ENCODE data around the gene PRPF8. TPM values are rescaled to one million over a fixed set of nuclear protein-coding genes. Genes with fewer than 3 reads are reported as not detected.
A peak's percentile ranks its signal among the peaks of the same experiment; 100 is the strongest.

The PRPF8 gene
- total RNA-seq, 4 donors from 2014 or later = 176 to 235 (median 194) TPM

- Histone ChIP-seq H3K4me3 (peak overlapping the region; percentile 65 to 95 (median 82)), H3K36me3 (peaks cover 0 to 18% (median 0%) of the 10 kb centered on the region in 3 donors), H3K27ac (peak overlapping the region; percentile 91 to 100 (median 98)), H3K27me3 (no peaks in the 10 kb centered on the region), H3K4me1 (peaks cover 0 to 81% (median 41%) of the 10 kb centered on the region in 4 donors), H3K9me3 (no peaks in the 10 kb centered on the region)
- TF ChIP-seq EP300 (IDR thresholded peaks at IDR 0.05) = no peak
- TF ChIP-seq CTCF (IDR thresholded peaks at IDR 0.05) = peak in 1 of 5 experiments; percentile 48
- TF ChIP-seq POLR2A (IDR thresholded peaks at IDR 0.05) = no peak
- no peak for DNase-seq (ENCODE audit: low spot score in 2 of 2)
- 11% methylated on average over 7 to 9 of the region's 11 CpGs for WGBS, 2 donors
Measured at GRCh38 chr17:1713878-1714426, 29.3 kb upstream of the PRPF8 start.

GRCh38 chr17:1713160-1713877 lies 28.7 kb upstream of the PRPF8 start:
- TF ChIP-seq EP300 (IDR thresholded peaks at IDR 0.05) = no peak
- no peak for TF ChIP-seq CTCF (IDR thresholded peaks at IDR 0.05)
- TF ChIP-seq POLR2A (IDR thresholded peaks at IDR 0.05) = no peak
- no peaks in the 10 kb centered on the region for H3K9me3 ChIP-seq
- H3K27me3 ChIP-seq = no peaks in the 10 kb centered on the region
- WGBS, 2 donors = 65 to 69% methylated on average over 10 of the region's 10 CpGs
- peak overlapping the region in 2 of 4 donors; percentile 80 to 85 for H3K4me3 ChIP-seq
- DNase-seq (ENCODE audit: low spot score in 2 of 2) = no peak
- peak overlapping the region; percentile 34 to 100 (median 98) for H3K27ac ChIP-seq
- H3K4me1 ChIP-seq = peaks cover 0 to 78% (median 39%) of the 10 kb centered on the region in 4 donors
- peaks cover 0 to 18% (median 0%) of the 10 kb centered on the region in 3 donors for H3K36me3 ChIP-seq

GRCh38 chr17:1712271-1712670 lies 27.6 kb upstream of the PRPF8 start:
- Histone ChIP-seq H3K4me3 (no peak overlapping the region), H3K36me3 (peaks cover 0 to 24% (median 0%) of the 10 kb centered on the region in 3 donors), H3K27me3 (no peaks in the 10 kb centered on the region), H3K9me3 (no peaks in the 10 kb centered on the region), H3K4me1 (peaks cover 0 to 68% (median 28%) of the 10 kb centered on the region in 4 donors), H3K27ac (peak overlapping the region in 2 of 4 donors; percentile 99 to 100)
- WGBS, 2 donors = 88 to 89% methylated on average over 8 of the region's 8 CpGs
- no peak for DNase-seq (ENCODE audit: low spot score in 2 of 2)
- TF ChIP-seq EP300 (IDR thresholded peaks at IDR 0.05) (no peak), CTCF (IDR thresholded peaks at IDR 0.05) (no peak), POLR2A (IDR thresholded peaks at IDR 0.05) (no peak)

GRCh38 chr17:1711804-1712203 lies 27.1 kb upstream of the PRPF8 start:
- no peaks in the 10 kb centered on the region for H3K9me3 ChIP-seq
- peaks cover 0 to 66% (median 28%) of the 10 kb centered on the region in 4 donors for H3K4me1 ChIP-seq
- no peak overlapping the region for H3K4me3 ChIP-seq
- DNase-seq (ENCODE audit: low spot score in 2 of 2) = no peak
- peaks cover 0 to 24% (median 0%) of the 10 kb centered on the region in 3 donors for H3K36me3 ChIP-seq
- H3K27ac ChIP-seq = peak overlapping the region in 1 of 4 donors; percentile 89
- no peaks in the 10 kb centered on the region for H3K27me3 ChIP-seq
- WGBS, 2 donors = 67 to 70% methylated on average over 4 of the region's 4 CpGs
- no peak for TF ChIP-seq POLR2A (IDR thresholded peaks at IDR 0.05)
- TF ChIP-seq CTCF (IDR thresholded peaks at IDR 0.05) = no peak
- TF ChIP-seq EP300 (IDR thresholded peaks at IDR 0.05) = no peak
